Activated CD8-positive, alpha-beta memory T cell treated with anti-CD3 and anti-CD28 coated beads, Interleukin-2, amount 50 U/mL, for 24 hours (primary cell): ENCODE data around the gene AP3D1.
A peak's percentile ranks its signal among the peaks of the same experiment; 100 is the strongest.

ENCODE experiments used
- DNase-seq: peaks from one replicate; pipeline ENCODE4 v3.0.0-alpha.2; 2020; ENCODE audit errors: extremely low read depth

AP3D1 gene

DNA sequence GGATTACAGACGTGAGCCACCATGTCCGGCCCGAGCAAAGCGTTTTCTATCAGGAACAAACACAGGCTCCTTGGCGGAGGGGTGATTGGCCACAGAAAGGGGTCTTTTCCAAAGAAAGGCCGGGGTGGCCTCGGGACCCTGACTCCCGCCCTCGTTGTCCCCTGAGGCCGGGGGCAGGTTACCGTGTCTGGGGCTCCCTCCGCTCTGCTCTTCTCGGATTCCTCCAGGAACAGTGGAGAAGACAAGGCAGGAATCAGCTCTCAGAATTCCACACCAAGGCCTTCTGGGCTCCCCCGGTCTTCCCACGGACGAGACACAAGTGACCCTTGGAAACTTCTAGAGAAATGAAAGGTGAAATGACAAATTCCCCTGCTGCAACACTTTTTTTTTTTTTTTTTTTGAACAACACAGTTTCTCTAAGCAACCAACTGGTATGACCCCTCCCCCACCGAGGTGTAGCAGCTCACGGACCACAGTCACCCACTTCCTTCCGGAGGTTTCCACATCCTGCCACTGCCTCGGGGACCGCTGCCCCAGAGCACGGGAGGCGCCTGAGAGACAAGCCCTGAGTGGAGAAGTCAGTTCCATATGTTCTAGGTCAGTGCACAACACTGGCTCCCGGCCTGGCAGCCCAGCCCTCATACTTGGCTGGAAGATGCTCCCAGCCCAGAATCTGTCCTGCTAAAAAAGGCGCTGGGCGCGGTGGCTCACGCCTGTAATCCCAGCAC is 66.2 kb downstream of the AP3D1 start:
- DNase-seq: peak; percentile 83

- DNase-seq: no peak
These were observed 68.1 kb downstream of the AP3D1 start for GRCh38 chr19:2083174-2083854.

- no peak for DNase-seq
These were observed 69.2 kb downstream of the AP3D1 start for GRCh38 chr19:2081873-2082810.

DNA sequence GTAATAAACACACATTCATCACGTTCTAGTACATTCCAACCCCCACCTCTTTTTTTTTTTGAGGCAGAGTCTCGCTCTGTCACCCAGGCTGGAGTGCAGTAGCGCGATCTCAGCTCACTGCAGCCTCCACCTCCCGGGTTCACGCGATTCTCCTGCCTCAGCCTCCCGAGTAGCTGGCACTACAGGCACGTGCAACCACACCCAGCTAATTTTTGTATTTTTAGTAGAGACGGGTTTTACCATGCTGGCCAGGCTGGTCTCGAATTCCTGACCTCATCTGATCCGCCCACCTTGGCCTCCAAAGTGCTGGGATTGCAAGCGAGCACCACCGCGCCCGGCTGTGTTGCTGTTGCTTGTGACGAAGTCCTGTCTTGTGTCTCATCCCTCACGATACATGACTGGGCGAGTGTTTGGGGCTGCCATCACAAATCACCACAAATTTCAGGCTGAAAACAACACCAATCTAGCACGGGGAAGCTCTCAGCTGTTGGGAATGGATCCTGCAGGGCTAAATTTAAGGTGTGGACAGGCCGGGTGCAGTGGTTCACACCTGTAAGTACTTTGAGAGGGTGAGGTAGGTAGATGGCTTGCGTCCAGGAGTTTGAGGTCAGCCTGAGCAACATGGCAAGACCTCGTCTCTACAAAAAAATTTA is 70.9 kb downstream of the AP3D1 start:
- DNase-seq: no peak

DNA sequence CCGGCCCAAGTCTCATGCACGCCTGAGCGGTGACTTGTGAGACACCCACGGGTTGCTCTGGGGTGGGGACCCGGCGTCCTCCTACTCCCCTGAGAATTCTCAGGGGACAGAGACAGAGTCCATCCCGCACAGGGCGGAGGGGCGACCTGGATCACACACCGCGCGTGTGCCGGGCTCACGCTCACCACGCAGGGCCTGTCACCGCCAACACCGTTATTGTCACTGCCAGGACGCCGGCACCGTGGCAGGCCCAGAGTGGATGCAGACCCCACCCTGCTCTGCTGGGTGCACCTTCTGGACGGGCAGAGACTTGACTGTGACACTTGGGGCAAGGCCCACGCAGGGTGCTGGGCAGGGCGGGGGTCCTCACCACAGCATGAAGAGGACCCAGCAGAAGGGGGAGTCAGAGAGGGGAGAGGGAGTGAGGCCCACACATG is 71.5 kb downstream of the AP3D1 start:
- DNase-seq: no peak

DNA sequence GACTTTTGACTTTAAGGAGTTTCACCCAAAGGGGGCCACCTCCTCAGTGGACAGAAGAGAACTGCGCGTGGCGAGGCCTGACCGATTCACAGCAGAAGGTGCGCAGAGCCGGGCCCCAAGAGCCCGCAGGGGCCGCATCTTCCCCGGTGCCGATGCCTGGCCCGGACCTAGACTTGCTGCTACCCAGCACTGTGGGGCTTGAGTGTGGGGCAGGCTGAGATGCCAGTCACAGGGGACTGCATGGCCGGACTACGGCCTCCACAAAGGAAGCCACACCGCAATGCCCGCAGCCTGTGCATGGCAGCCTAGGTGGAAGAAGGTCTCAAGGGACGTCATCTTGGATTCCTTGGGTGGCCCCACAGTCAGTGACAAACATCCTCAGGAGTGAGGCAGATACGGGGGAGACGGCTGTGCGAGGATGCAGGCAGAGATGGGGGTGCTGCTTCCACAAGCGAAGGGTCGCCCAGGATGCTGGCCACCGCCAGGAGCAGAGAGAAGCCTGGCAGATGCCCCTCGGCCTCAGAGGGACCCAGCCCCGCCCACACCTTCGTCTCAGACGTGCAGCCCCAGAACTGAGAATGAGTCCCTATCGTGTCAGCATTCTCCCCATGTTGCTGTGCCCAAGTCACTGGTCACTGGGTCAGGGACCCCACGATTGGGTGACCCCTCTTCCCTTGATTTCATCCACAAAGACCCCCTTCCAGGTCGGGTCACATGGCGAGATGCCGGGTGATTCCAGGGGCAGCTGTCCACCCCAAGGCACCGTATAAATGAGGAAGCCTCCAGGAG is 72.1 kb downstream of the AP3D1 start:
- DNase-seq: no peak

DNA sequence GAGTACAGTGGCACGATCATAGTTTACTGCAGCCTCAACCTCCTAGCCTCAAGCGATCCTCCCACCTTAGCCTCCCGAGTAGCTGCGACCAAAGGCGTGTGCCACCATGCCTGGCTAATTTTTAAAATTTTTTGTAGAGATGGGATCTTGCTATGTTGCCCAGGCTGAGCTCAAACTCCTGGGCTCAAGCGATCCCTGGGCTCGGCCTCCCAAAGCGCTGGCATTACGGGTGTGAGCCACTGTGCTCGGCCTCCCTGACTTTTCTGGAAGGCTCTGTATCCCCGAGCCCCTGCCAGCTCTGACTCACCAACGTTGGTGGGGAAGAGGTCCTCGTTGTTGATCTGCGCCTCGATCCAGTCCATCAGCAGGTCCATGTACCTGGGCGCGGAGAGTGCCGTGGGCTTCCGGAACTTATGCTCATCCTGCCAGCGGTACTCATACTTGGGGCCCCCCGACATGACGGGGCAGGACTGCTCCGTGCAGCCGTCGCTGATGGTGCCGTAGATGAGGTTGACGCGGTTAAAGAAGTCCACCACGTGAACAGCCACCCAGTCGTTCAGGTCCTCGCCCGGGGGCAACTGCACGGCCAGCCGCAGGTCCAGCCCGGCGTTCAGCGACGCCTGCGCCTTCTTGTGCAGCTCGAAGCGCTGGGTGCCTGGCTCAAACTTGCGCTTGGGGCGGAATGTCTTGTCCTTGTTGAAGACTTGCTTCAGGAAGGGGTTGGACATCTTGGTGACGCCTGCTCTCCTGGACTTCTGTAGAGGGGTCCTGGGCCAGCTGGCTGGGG is 73.3 kb downstream of the AP3D1 start:
- no peak for DNase-seq

DNA sequence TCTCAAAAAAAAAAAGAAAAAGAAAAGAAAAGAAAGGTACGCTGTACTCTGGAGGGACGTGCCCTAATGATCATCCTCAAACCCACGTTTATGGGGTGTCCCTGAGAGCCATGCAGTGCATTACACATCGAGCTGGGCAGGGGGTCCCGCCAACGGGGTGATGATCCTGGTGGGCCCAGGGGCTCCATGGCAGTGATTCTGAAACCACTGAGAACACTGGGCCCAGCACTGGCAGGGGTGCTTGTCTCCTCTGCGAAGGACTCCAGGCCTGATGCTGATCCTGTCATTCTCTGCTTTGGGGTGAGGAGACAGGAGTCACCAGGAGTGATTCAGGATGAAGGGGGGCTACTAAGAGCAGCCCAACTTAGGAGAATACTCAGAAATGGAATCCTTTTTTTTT is 74.0 kb downstream of the AP3D1 start:
- no peak for DNase-seq

- DNase-seq: no peak
These were observed 74.8 kb downstream of the AP3D1 start for GRCh38 chr19:2076526-2076944.

GRCh38 chr19:2072757-2073551 is 78.4 kb downstream of the AP3D1 start:
- DNase-seq: no peak

GRCh38 chr19:2070986-2071673 is 80.2 kb downstream of the AP3D1 start:
- no peak for DNase-seq

GRCh38 chr19:2070436-2070827 is 80.9 kb downstream of the AP3D1 start:
- no peak for DNase-seq

- DNase-seq: no peak
These were observed 86.4 kb downstream of the AP3D1 start for GRCh38 chr19:2064788-2065524.

GRCh38 chr19:2064395-2064787 is 87.0 kb downstream of the AP3D1 start:
- no peak for DNase-seq

GRCh38 chr19:2063824-2064223 is 87.5 kb downstream of the AP3D1 start:
- no peak for DNase-seq

DNA sequence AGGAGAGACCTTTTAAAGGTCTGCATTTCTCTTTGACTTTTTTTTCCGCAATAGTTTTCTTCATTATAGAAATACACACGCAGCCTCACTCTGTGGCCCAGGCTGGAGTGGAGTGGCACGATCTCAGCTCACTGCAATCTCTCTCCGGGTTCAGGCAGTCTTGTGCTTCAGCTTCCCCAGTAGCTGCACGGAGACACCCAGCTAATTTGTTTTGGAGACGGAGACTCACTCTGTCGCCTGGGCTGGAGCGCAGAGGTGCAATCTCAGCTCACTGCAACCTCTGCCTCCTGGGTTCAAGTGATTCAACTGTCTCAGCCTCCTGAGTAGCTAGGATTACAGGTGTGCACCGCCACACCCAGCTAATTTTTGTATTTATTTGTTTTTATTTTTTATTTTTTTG is 88.6 kb downstream of the AP3D1 start:
- no peak for DNase-seq

DNA sequence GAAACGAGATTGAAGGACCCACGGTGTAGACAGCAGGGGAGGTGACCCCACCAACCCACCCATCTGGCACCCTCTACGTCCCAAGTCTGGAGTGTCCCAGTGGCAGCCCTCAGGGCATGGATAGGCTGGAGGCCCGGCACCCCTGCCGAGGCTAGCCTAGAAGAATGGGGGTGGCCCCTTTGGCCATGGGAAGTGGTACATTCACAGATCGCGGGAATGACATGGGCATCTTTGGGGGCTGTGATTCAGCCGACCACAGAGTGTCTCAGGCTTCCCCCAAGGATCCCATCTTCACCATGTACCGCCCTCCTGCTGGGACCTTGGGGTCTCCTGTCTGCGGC is 89.0 kb downstream of the AP3D1 start:
- DNase-seq: no peak
